ENCODE measurements around the gene HCN1.

GRCh38 chr5:45399041-45399440, 297.1 kb downstream of the HCN1 start:
- no peak for TF ChIP-seq ZNF180 (CRISPR knock-in tag; IDR thresholded peaks at IDR 0.05; ENCODE audit: borderline replicate concordance, low read depth)
- TF ChIP-seq EP300 (IDR thresholded peaks at IDR 0.05; ENCODE audit: low read depth in 2 of 2, low read length in 2 of 2), result no peak
- no peak for TF ChIP-seq EP300 (CRISPR knock-in tag; IDR thresholded peaks at IDR 0.05; ENCODE audit: borderline replicate concordance)
- no peak for TF ChIP-seq YY1 (IDR thresholded peaks at IDR 0.05; ENCODE audit: insufficient read depth, insufficient replicate concordance, low read depth, low read length)

Measured in HepG2 (cell line).